Prostate gland (tissue), 2 donors: ENCODE measurements around the gene LSS. TPM values are rescaled to one million over a fixed set of nuclear protein-coding genes. Genes with fewer than 3 reads are reported as not detected.

Source experiments
- DNase-seq: peaks from one replicate; pipeline ENCODE4 v3.0.0-alpha.2; 2019; ENCODE audit warnings: low spot score
- H3K27ac ChIP-seq, 2 donors: fragments of 200-600 bp; sonication (generic); 2 replicates each; pipeline ENCODE4 v1.5.1; 2017 to 2019
- H3K27me3 ChIP-seq: fragments of 200-600 bp; sonication (generic); replicated peaks from 2 replicates; pipeline ENCODE4 v1.5.1; 2019; ENCODE audit not compliant: insufficient read depth
- H3K36me3 ChIP-seq, 2 donors: fragments of 200-600 bp; sonication (generic); 1 replicate in 1 of 2; 2 replicates in 1 of 2; pipeline versions ENCODE4 v1.5.1 to v1.8.1; 2017 to 2019
- H3K4me1 ChIP-seq: fragments of 200-600 bp; sonication (generic); replicated peaks from 2 replicates; pipeline ENCODE4 v1.5.1; 2019
- H3K4me3 ChIP-seq, 2 donors: fragments of 200-600 bp; sonication (generic); 2 replicates each; pipeline ENCODE4 v1.5.1; 2017 to 2019
- H3K9me3 ChIP-seq: fragments of 200-600 bp; sonication (generic); 2 replicates; pipeline ENCODE4 v1.5.1; 2017
- CTCF ChIP-seq, 4 experiments: fragments of 200-600 bp in 2 of 4; fragments of 450-650 bp in 2 of 4; sonication (generic) in 2 of 4; IDR thresholded peaks; 1 replicate in 3 of 4; 2 replicates in 1 of 4; pipeline ENCODE4 v1.5.1; 2016 to 2019; ENCODE audit warnings: antibody characterized with exemption in 4 of 4, mild to moderate bottlenecking in 2 of 4, moderate library complexity in 2 of 4
- POLR2A ChIP-seq: fragments of 450-650 bp; IDR thresholded peaks from one replicate; pipeline ENCODE4 v1.6.1; 2016; ENCODE audit warnings: antibody characterized with exemption, mild to moderate bottlenecking
- POLR2AphosphoS5 ChIP-seq: sonication (generic); formaldehyde crosslinking; IDR thresholded peaks from one replicate; pipeline ENCODE4 v1.6.1; 2017; ENCODE audit warnings: antibody characterized with exemption
- WGBS: methylation state at CpG from one replicate; pipeline ENCODE4 v1.1.5; 2018; 5-methylcytosine and 5-hydroxymethylcytosine counted together
- intact Hi-C: fragments of 100-400 bp; cut with DNase I; formaldehyde crosslinking; loops from one replicate; pipeline ENCODE4 v1.14.2; 2022
- total RNA-seq, 2 donors: library from RNA; depleted of rRNA; stranded (reverse); fragments of >200 nt; gene quantifications; one replicate each; pipeline ENCODE4 v1.1.0, GENCODE V29; 2016

LSS gene
- total RNA-seq, 2 donors from 2014 or later: 95.5 to 145 TPM

- no peak for DNase-seq
- WGBS: 92% methylated on average over 12 of the region's 12 CpGs
- no peaks in the 10 kb centered on the region for H3K9me3 ChIP-seq
- intact Hi-C loops: loop anchor here (10.0 kb wide), 1 partner anchor 167 kb away; the partner anchor contains the start of genes C21orf58 and PCNT
- no peaks in the 10 kb centered on the region for H3K27me3 ChIP-seq
- TF ChIP-seq POLR2AphosphoS5 (no peak), CTCF (IDR thresholded peaks at IDR 0.05) (no peak), POLR2A (no peak)
- H3K27ac ChIP-seq: peak overlapping the region in 1 of 2 donors; percentile 97
- no peaks in the 10 kb centered on the region for H3K36me3 ChIP-seq
- no peak overlapping the region for H3K4me3 ChIP-seq
- H3K4me1 ChIP-seq: no peaks in the 10 kb centered on the region
Observed at GRCh38 chr21:46157396-46157986, 71.1 kb downstream of the LSS start.

DNA sequence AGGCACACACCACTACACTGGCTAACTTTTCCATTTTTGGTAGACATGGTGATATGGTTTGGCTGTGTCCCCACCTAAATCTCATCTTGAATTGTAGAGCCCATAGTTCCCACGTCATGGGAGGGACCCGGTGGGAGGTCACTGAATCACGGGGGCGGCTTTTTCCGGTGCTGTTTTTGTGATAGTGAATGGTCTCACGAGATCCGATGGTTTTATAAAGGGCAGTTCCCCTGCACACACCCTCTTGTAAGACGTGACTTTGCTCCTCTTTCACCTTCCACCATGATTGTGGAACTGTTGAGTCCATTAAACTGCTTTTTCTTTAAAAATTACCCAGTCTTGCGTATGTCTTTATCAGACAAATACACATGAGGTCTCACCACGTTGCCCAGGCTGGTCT lies 71.9 kb downstream of the LSS start:
- intact Hi-C loops: loop anchor here (10.0 kb wide), 1 partner anchor 168 kb away; the partner anchor contains the start of genes C21orf58 and PCNT
- no peaks in the 10 kb centered on the region for H3K27me3 ChIP-seq
- H3K27ac ChIP-seq: no peak overlapping the region
- DNase-seq: no peak
- no peak overlapping the region for H3K4me3 ChIP-seq
- no peak for TF ChIP-seq CTCF (IDR thresholded peaks at IDR 0.05)
- no peak for TF ChIP-seq POLR2AphosphoS5
- no peak for TF ChIP-seq POLR2A
- no peaks in the 10 kb centered on the region for H3K4me1 ChIP-seq
- no peaks in the 10 kb centered on the region for H3K36me3 ChIP-seq
- 84% methylated on average over 10 of the region's 10 CpGs for WGBS
- H3K9me3 ChIP-seq: no peaks in the 10 kb centered on the region

DNA sequence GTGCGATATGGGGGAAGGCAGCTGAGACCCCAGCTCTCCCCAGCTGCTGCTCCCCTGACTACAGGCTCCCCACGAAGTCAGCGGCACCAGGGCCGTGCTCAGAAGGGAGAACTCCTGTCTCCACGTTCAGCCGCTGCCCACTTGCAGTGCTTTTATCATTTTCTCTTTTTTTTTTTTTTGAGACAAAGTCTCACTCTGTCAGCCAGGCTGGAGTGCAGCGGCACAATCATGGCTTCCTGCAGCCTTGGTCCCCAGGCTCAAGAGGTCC lies 72.3 kb downstream of the LSS start:
- DNase-seq: no peak
- no peaks in the 10 kb centered on the region for H3K4me1 ChIP-seq
- no peaks in the 10 kb centered on the region for H3K9me3 ChIP-seq
- no peak overlapping the region for H3K27ac ChIP-seq
- H3K36me3 ChIP-seq: no peaks in the 10 kb centered on the region
- H3K27me3 ChIP-seq: no peaks in the 10 kb centered on the region
- TF ChIP-seq POLR2A: no peak
- no peak for TF ChIP-seq CTCF (IDR thresholded peaks at IDR 0.05)
- TF ChIP-seq POLR2AphosphoS5: no peak
- H3K4me3 ChIP-seq: no peak overlapping the region
- intact Hi-C loops: loop anchor here (10.0 kb wide), 1 partner anchor 168 kb away; the partner anchor contains the start of genes C21orf58 and PCNT
- WGBS: 84% methylated on average over 7 of the region's 7 CpGs

- no peak for TF ChIP-seq CTCF (IDR thresholded peaks at IDR 0.05)
- no peak for TF ChIP-seq POLR2AphosphoS5
- TF ChIP-seq POLR2A: no peak
- peak within 1 kb of the TSS in 1 of 2 donors; percentile 92 for H3K27ac ChIP-seq
- no peaks in the 10 kb centered on the region for H3K27me3 ChIP-seq
- no peaks in the 10 kb centered on the region for H3K9me3 ChIP-seq
- no peaks in the 10 kb centered on the region for H3K36me3 ChIP-seq
- intact Hi-C loops: loop anchor here (10.0 kb wide), 1 partner anchor 169 kb away; the partner anchor contains the start of genes C21orf58 and PCNT
- H3K4me1 ChIP-seq: no peaks in the 10 kb centered on the region
- DNase-seq: no peak
- H3K4me3 ChIP-seq: no peak within 1 kb of the TSS
- WGBS: 87% methylated on average over 34 of the region's 34 CpGs
Observed at GRCh38 chr21:46155514-46156377, 72.8 kb downstream of the LSS start, which contains the start of gene FTCD. Gene FTCD (minus strand): TSS chr21:46155579. CDS start chr21:46155523, 56 bp downstream.
